ENCODE data around the gene RDH12.

Gene RDH12

GRCh38 chr14:67738740-67739504 is 37.2 kb downstream of the RDH12 start:
- no peak overlapping the region for H3K27ac ChIP-seq (ENCODE audit: low read depth, low read length)
- H3K79me2 ChIP-seq (ENCODE audit: control insufficient read depth, low read length): no peaks in the 10 kb centered on the region
- no peaks in the 10 kb centered on the region for H3K36me3 ChIP-seq (ENCODE audit: control insufficient read depth, low read length)
- no peaks in the 10 kb centered on the region for H3F3A ChIP-seq (ENCODE audit: control insufficient read depth, insufficient read depth)
- H3K9me2 ChIP-seq (replicated peaks; ENCODE audit: control insufficient read depth, low read length): no peaks in the 10 kb centered on the region
- H3K4me3 ChIP-seq (ENCODE audit: low read length): no peak overlapping the region
- H3K4me1 ChIP-seq (ENCODE audit: control insufficient read depth, low read length): no peaks in the 10 kb centered on the region
- H4K20me1 ChIP-seq (ENCODE audit: control insufficient read depth, insufficient read depth, low read depth, low read length): no peaks in the 10 kb centered on the region
- no peaks in the 10 kb centered on the region for H3K9me3 ChIP-seq (ENCODE audit: control insufficient read depth, insufficient read depth, low read length)
- no peaks in the 10 kb centered on the region; the same call in 1 of the 2 replicates for H3K27me3 ChIP-seq (ENCODE audit: control insufficient read depth, low read length)
- TF ChIP-seq EZH2phosphoT487 (IDR thresholded peaks at IDR 0.05; ENCODE audit: borderline replicate concordance, low read length) (no peak), CTCF (IDR thresholded peaks at IDR 0.05; ENCODE audit: low read depth, low read length, poor library complexity, severe bottlenecking) (no peak)
- no peak overlapping the region for H3K4me2 ChIP-seq (ENCODE audit: low read length)

DNA sequence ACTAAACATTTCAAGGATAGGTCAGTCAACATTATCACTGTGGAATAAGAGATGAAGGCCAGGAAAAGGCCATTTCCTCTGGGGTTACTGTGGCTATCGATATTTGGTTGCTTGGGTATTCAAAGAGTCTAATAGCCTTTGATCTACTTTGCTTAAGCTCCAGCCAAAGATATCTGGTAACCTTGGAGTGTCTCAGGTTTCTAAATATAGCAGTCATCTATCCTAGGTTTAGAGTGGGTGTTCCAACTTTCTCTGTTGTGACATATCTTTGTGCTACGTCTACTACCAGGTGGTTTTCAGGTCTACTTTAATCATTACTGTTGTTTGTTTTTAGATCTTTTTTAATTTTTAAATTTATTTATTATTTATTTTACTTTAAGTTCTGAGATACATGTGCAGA is 42.4 kb downstream of the RDH12 start:
- Histone ChIP-seq H3F3A (ENCODE audit: control insufficient read depth, insufficient read depth) (no peaks in the 10 kb centered on the region), H3K27me3 (ENCODE audit: control insufficient read depth, low read length) (no peaks in the 10 kb centered on the region; the same call in 1 of the 2 replicates), H3K4me2 (ENCODE audit: low read length) (no peak overlapping the region), H3K79me2 (ENCODE audit: control insufficient read depth, low read length) (no peaks in the 10 kb centered on the region), H3K4me3 (ENCODE audit: low read length) (no peak overlapping the region), H3K36me3 (ENCODE audit: control insufficient read depth, low read length) (peaks cover 6% of the 10 kb centered on the region; the same call in 1 of the 2 replicates), H3K27ac (ENCODE audit: low read depth, low read length) (no peak overlapping the region), H3K4me1 (ENCODE audit: control insufficient read depth, low read length) (no peaks in the 10 kb centered on the region), H4K20me1 (ENCODE audit: control insufficient read depth, insufficient read depth, low read depth, low read length) (no peaks in the 10 kb centered on the region), H3K9me3 (ENCODE audit: control insufficient read depth, insufficient read depth, low read length) (no peaks in the 10 kb centered on the region), H3K9me2 (replicated peaks; ENCODE audit: control insufficient read depth, low read length) (no peaks in the 10 kb centered on the region)
- no peak for TF ChIP-seq CTCF (IDR thresholded peaks at IDR 0.05; ENCODE audit: low read depth, low read length, poor library complexity, severe bottlenecking)
- no peak for TF ChIP-seq EZH2phosphoT487 (IDR thresholded peaks at IDR 0.05; ENCODE audit: borderline replicate concordance, low read length)

DNA sequence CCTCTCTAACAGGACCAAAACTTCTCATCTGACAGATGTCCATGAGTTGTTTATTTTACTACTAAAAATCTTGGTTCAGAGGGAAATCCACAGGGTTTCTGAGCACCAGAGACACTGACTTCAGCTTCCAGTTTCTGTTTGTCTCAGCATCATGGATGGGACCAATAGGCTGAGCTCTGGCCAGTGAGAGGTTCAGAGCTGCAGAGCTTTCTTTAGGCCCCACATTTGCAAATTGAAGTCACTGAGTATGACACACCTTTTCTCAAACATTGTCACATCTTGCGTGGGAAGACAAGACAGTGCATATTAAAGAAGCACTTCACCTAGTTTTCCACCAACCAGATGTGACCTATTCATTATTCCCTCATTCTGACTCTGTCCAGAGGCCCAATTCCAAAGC is 45.2 kb downstream of the RDH12 start:
- Histone ChIP-seq H3K9me3 (ENCODE audit: control insufficient read depth, insufficient read depth, low read length) (no peaks in the 10 kb centered on the region), H3K27ac (ENCODE audit: low read depth, low read length) (no peak overlapping the region), H3K4me1 (ENCODE audit: control insufficient read depth, low read length) (no peaks in the 10 kb centered on the region), H3K27me3 (ENCODE audit: control insufficient read depth, low read length) (no peaks in the 10 kb centered on the region; the same call in 1 of the 2 replicates), H3F3A (ENCODE audit: control insufficient read depth, insufficient read depth) (no peaks in the 10 kb centered on the region), H4K20me1 (ENCODE audit: control insufficient read depth, insufficient read depth, low read depth, low read length) (no peaks in the 10 kb centered on the region), H3K9me2 (replicated peaks; ENCODE audit: control insufficient read depth, low read length) (no peaks in the 10 kb centered on the region), H3K4me3 (ENCODE audit: low read length) (no peak overlapping the region), H3K79me2 (ENCODE audit: control insufficient read depth, low read length) (no peaks in the 10 kb centered on the region), H3K4me2 (ENCODE audit: low read length) (no peak overlapping the region), H3K36me3 (ENCODE audit: control insufficient read depth, low read length) (peaks cover 23% of the 10 kb centered on the region)
- TF ChIP-seq CTCF (IDR thresholded peaks at IDR 0.05; ENCODE audit: low read depth, low read length, poor library complexity, severe bottlenecking) (no peak), EZH2phosphoT487 (IDR thresholded peaks at IDR 0.05; ENCODE audit: borderline replicate concordance, low read length) (no peak)

All from DOHH2 (cell line).